NCI-H146 treated with DMSO at 0.1 percent for 48 hours (cell line): Measurements from ENCODE around the gene BIN1.

ENCODE experiments used
- DNase-seq: peaks from one replicate; lab custom pipeline; 2025; ENCODE audit not compliant: unreplicated experiment; lab: John Stamatoyannopoulos, UW

The BIN1 gene

DNA sequence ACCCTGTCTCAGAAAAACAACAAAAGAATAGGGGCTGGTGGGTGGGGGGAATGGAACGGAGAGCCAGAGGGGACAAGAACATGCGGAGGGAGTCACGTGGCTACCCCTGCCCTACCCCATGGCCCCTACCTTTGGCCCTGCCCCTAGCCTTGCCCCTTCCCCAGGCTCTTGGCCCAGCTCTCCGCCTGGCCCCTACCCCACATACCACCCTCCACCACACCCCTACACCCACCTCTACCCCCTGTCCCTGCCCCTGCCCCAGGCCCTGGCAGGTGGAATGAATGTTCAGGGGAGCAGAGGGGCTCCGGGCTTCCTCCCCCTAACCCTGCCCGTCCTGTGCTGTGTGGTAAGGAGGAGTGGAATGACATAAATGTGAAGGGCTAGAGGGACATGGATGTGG lies 15.1 kb downstream of the BIN1 start:
- DNase-seq, result no peak

DNA sequence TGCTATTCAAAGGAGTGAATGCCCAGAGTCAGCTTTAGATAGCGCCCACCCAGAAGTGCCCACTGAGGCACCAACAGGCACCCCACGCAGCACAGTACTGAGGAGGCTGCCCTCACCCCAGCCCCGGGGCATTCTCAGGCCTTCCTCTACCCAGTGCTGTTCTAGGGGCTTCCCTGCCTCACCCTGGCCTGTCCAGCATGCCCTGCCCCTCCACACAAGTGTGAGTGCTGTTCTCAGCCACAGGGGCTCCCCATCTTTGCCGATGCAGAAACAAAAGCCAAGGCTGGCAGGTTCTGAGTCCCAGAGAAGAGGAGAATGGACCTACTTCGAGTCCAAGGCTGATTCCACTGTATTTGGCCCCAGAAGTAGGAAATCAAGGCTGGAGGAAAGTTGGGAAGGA lies 15.8 kb downstream of the BIN1 start:
- DNase-seq, result no peak

DNA sequence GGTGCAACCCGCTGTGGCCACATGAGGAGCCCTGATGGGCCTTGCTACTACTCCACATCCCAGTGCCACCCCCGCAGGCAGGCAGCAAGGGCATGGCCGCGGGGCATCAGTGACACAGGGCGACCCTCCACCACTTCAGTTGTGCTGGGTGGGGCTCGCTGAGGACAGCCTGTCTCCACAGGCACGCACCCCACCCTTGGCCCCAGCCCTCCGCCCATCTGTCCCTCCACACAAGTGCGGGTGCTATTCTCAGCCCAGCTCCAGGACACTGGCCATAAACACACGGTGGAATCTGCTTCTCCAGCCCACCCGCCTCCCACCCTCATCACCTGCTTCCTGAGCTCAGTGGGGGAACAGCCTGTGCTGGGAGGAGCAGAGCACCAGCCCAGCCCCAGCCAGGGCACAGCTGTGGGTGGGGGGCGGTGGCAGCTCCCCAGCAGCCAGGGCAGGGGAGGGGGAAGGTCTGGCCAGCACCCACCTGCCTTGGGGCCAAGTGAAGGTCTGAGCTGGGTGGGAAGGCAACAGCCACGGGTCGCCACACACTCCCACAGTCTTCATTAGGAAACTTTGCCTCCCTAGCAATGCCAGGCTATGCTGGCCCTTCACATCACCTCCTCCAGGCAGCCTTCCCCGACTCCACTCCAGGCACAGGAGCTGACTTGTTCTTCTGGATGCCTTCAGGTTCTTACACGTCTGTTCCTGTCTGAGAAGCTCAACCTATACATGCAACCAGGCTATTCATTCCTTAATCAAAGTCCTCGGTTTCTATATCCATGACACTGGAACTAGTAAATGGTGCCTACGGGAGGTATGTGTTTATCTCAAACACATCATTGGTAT lies 16.5 kb downstream of the BIN1 start:
- DNase-seq, result no peak

DNA sequence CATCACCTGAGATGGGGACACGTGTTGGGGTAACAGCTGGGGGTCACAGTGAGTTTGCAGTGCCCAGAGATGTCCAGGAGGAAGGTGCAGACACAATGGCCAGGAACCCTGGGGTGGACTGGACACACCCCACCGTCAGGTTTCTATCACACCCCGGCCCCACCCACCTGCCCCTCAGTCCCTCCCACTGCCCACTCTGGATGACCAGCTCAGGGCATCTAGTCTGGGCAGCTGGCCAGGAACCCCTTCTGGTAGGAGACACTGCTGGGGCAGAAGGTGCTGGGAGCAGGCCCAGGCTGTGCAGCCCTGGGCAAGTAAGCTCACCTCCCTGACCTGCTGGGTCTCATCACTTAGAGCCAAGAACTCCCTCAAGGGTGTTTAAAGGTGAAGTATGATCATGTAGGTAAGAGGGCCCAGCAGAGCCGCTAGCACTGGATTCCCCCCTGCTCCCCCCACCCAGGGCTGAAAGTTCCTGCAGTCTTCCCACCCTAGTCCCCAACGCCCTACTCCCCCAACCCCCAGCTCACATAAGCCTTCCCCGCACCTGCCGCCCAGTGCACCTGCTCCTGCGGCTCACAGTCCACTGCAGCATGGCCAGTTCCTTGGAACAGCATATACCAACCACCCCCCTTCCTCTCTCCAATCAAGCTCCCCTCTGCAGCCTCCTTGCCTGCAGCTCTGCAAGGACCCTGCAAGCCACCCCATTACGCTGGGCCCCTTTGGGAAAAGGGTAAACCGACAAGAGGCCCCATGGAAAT lies 17.3 kb downstream of the BIN1 start:
- DNase-seq, result no peak

DNA sequence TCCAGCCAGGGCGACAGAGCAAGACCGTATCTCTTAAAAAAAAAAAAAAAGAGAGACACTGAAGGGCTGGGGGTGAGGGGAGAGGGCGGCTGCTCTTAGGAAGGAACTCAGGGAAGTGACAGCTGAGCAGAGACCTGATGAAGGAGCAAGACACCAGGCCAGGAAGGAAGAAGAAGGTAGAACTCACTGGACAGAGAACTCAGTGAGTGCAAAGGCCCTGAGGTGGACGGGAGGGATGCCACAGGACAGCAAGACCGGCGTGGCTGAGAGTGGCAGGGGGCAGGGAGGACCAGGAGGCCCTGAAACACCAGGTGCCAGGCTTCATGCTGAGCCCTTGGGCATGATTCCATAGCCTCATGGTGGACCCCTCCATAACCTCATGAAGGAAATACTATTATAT lies 18.2 kb downstream of the BIN1 start:
- DNase-seq, result no peak

DNA sequence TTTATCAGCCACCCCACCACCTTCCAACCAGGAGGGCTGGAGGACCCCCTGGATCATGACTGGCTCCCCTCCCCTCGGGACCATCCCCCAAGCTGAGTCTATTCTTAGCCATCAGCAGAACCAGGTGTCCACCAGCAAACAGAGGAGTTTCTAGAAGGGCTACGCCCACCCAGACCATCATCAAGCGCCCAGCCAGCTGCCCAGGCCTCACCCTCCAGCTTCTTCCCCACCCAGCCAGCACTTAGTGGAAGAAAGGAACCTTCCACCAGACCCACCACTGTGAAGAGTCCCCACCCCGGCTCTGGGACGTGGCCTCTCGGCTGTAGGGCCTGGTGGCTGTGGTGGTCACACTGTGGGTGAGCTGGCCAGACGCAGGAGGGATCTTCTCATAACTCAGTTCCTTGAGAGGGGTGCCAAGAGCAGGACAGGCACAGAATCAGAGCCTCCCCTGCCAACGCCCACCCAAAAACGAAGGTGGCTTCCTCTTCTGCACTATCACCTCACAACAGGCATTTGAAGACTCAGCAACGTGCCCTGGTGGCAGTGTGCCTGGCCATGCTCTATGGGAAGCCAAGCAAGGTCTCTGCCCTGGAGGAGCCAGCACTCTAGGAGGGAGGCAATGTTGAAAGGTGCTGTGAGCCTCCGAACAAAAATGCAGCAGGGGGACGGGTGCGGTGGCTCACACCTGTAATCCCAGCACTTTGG lies 19.0 kb downstream of the BIN1 start:
- no peak for DNase-seq

DNA sequence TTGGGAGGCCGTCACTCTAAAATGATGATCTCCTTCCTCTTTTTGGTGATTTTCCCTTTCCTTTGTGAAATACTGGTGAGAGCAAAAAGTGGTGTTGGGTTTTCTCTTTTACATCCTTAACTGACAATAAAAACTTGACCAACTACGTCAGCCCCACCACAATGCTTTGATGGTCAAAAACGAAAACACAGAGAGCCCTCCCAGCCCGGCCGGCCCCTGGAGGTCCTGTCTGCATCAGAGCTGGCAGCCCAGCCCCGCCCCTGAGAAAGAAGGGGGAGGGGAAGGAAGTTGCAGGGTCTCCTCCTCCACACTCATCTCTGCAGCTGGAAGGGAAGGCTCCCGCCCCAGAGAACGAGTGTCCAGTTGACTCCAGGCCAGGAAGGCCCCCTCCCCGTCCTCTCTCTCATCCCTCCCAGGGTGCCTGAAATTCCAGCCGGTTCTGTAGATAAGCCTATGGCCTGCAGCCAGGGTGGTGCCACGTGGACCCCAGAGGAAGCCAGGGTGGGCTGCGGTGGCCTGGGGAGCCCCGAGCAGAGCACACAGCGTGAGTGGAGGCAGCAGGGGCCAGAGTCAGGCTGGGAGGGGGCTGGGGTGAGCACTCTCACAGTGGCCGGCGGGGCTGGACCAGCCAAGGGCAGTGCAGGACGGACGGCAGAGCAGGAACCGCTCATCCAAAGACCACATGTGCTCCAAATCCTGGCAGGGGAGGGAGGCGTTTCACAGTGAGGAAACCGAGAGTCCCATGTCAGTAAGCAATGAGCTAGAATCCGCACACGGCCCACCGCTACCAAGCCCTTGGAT lies 19.8 kb downstream of the BIN1 start:
- DNase-seq, result no peak

DNA sequence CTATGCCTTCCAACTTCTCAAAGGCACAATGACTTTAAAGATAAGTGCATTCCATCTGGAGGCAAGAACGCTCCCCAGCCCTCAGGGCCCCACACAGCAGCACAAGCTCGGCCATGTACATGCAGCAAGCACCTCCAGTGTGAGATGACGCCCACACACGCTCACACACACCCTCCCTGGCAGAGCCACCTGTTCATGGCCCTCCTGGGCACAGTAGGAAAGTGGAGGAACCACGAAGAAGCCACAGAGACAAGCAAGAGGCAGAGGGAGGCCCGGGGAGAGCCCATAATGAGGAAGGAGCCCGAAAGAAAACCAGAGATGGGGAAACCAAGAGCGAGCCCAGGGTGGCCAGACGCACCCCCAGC lies 21.7 kb downstream of the BIN1 start:
- no peak for DNase-seq

DNA sequence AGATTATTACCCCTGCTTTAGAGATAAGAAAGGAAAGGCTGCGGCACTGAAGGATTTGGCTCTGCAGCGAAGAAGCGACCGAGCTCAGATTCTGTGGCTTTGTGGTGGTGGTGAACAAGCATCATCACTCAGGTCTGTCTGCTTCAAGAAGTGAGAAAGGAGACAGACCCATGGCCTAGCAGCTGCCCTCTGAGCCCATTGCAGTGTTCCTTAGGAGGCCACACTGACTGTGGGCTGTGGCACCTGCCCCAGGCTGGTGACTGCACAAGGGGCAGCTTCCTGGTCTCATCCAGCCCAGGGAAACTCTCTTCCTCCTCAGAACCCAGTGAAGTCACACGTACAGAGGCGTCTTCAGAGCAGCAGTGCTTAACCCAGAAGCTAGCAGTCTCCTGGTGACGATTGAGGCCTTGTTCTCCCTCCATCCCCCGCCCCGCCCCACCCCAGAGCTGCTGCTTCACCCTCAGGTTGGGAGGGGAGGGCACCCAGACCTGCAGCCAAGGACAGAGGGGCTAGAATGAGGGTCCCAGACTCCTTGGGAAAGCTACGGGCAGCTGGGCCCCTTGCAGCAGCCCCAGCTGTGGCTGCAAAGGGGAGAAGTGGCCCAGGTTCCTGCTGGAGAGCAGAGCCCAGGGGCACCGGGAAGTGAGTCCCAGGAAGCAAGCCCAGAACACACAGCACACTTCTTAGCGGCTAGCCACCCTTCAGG lies 22.2 kb downstream of the BIN1 start:
- DNase-seq, result no peak

DNA sequence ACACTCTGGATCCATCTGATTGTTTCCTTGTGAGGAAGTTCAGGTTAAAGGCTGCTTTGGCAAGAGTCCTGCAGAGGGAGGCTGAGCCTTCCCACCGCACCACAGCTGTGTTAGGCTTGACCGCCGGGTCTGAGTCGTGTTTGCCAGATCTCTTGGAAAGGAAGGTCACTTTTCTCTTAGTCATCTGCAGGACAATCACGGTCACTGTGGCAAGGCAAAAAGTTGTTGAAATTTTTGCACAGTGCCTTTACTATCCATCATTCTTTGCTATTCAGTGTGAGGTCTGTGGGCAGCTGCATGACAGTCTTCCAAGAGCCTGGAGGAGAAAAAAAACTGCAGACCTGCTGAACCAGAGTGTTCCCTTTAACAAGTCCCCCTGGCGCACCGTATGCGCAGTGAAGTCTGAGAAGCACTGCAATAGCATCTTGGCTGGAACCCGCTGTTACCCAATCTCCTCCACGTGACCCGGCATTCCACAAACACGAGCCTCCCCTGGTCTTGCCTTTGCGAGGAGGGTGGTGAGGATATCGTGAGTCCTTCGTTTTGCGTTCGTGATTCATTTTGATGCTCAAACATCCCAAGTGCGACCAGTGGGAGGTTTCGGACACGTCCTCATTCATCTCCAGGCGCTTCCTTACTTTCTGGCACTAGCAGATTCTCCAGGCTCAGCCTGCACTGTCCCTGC lies 23.0 kb downstream of the BIN1 start:
- no peak for DNase-seq

DNA sequence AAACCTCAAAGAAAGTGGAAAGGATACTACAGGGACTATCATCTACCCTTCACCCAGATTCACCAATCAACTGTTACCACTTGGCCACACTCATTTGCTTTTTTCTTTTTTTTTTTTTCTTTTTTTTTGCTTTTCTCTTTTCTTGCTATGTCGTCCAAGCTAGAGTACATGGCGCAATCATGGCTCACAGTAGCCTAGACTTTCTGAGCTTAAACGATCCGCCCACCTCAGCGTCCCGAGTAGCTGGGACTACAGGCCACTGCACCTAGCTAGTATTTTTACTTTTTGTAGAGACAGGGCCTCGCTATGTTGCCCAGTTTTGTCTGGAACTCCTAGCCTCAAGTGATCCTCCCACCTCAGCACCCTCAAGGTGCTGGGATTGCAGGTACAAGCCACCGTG lies 24.0 kb downstream of the BIN1 start:
- no peak for DNase-seq

DNA sequence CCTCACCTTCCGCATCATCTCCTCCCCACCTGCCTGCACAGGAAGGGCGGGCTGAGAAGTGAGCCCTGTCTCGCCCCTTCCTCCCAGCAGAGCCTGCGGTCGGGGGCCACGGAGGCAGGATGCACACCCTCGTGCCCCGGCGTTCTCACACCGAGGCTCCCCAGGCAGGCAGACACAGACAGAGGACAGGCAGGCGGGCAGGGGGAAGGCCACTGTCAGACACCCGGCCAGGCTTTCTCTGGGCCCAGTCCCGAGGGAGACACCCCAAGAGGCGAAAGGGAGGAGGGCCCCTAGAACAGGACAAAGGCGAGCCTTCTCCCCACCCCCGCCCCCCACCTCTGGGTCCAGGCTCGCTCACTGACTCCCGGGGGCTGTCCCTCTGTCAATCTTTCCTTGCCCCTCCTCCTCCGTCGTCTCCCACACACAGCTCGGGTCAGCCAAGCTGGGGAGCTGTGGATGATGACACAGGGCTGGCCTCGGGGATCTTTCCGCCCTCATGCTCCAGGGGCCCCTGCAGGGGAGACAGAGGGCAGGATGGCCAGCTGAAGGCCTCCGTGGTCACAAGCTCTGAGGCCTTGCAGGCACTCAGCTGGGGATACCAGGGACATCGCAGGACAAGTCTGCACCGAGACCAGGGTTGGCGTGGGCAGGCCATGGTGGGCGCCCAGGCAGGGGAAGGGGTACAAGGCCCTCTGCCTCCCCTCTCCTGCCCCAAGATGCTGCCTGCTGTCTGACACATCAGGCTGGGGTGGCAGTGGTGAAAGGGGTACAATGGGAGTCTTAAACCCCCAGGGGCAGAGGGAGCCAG lies 24.9 kb downstream of the BIN1 start:
- no peak for DNase-seq

DNA sequence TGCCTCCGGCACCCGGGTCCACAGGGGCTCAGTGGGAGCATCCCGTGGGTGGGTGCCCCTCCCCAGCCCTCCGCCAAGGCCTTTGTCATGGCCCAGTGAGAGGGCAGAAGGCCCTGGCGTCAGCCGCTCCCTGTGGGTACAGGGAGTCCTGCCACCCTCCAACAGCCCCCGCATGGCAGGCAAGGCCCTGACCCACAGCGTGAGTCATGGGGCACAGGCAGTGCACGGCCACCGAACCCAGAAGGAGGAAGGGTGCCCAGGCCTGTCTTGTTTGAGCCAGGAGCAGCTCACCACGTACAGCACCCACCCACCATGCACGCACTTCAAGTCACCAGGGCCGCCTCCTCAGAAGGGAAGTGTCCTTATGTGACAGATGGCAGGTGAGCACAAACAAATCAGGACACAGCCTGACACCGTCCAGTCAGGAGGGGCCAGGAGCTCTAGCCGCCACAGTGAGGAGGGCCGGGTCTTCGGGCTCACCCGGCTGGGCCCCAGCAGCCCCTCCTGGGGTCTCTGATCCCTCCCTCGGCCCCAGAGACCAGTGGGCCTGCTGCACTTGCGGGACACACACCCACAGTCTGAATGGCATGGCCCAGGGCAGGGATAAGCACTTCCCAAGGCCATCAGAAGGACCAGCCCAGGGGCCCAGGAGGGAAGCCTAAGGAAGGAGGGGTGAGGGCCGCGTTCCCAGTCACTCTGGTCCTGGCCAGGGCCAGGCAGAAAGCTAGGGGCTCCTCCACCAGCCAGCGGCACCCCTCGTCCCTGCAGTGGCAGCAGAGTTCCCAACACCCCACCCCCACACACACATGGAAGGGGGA lies 25.8 kb downstream of the BIN1 start:
- DNase-seq, result no peak

DNA sequence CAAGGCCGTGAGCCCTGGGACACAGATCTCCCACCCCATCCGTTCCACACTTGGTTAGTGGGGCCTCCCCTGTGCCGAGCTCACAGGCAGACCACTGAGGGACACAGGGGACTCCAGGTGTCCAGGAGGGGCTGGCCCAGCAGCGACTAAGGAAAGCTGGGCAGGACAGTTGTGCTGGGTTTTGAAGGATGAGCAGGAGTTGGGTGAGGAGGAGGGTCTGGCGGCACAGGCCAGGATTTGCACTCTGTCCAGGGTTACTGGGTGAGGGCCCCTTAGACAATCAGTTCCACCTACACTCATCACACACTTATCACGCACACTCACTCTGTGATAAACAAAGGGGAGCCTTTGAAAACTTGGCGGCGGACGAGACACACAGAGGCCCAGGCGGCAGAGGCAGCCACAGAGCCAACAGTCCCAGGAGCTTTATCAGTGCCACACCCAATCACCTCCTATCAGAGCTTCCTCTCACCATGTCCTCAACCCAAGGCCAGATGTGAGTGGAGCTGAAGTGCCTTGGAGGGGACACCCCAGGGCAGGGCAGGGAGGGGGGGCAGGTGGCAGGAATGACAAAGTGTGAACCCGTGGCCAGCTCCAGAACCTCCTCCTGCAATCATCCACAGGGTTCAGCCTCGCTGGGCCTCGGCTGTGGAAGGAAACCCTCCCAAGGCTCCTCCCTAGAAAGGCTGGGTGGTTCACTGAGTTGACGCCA lies 26.6 kb downstream of the BIN1 start:
- DNase-seq, result no peak

DNA sequence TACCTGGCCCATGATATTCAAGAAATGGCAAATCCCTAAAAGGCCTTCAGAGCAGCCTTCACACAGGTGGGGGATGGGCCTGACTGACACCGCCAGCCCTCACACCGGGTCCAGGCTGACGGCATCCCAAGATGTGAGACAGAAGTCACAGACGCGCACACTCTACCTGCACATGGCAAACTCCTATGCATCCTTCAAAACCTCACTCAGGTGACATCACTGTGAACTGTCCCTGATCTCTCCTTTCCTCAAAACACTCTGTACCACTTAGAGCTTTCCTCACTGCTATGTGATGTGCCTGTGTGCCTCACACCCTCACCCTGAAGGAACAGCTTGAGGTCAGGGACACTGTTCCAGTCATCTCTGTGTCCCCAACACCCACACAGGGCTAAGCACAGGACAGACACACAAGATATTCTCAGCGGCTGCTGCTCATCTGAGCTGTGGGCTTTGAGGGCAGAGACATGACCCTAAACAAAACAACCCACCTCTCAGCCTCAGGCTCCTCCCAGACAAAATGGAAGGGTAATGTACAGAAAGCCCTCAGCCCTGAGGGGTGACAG lies 27.5 kb downstream of the BIN1 start:
- DNase-seq, result no peak

DNA sequence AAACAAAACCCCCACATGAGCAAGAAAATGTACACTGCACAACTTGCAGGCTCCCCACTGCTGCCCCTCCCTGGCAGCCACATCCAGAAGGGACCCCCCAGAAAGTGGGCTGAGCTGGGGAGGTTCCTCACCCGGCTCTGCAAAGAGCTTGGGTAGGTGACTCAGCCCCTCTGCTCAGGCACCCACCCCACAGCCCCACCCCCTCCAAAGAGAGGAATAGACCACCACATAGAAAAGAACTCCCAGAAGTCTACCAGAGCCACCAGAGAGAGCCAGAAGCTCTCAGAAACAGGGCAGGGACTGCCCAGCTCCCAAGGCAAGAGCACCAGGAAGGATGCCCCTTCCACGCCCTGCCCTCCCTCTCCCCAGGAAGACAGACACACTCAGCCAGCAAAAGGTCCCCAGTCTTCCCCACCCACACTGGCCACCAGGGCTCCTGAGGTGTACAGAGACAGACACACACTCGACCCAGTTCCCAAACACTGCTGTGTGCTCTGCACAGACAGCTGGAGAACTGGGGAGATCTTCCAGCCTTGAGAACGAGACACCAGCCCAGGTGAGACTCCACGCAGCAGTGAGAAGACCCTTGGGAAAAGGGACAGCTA lies 28.2 kb downstream of the BIN1 start:
- no peak for DNase-seq

DNA sequence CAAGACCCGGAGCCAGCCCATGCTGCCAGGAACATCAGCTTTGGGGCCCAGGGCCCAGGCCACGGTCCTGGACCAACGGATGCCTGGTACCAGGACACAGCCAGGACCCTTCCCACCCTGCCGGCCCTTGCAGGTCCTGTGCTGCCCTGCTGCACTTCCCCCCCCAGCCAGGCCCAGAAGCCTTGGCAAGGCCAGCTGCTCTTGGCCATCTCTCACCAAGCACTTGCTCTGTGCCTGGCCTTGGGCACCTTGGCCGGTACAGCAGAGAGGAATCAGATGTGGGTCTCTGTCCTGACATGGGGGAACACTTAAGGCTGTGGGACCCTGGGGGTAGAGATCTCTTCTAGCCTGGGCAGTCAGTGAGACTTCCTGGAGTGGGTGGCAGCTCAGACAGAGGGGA lies 28.9 kb downstream of the BIN1 start:
- no peak for DNase-seq
